Measurements from ENCODE around the gene CHD6. TPM values are rescaled to one million over a fixed set of nuclear protein-coding genes. Genes with fewer than 3 reads are reported as not detected.
A peak's percentile ranks its signal among the peaks of the same experiment; 100 is the strongest.

The CHD6 gene
- total and polyA plus RNA-seq, 2 of the 13 experiments (the other 11 are each of a cell fraction or from before 2014, with no cell fraction given): 14.4 to 52.0 TPM

- TF ChIP-seq SP1 (IDR thresholded peaks at IDR 0.05) (no peak), SP1 (CRISPR knock-in tag; IDR thresholded peaks at IDR 0.05) (no peak; the same call in 1 of the 2 replicates), ZNF772 (CRISPR knock-in tag; IDR thresholded peaks at IDR 0.05) (no peak), PAF1 (CRISPR knock-in tag; IDR thresholded peaks at IDR 0.05) (no peak), CSRNP2 (CRISPR knock-in tag; conservative IDR thresholded peaks at IDR 0.05; ENCODE audit: low read depth) (no peak), RFXAP (CRISPR knock-in tag; IDR thresholded peaks at IDR 0.05; ENCODE audit: borderline replicate concordance) (no peak), ZNF691 (CRISPR knock-in tag; IDR thresholded peaks at IDR 0.05; ENCODE audit: borderline replicate concordance, low read depth) (peak; percentile 82; the same call in 1 of the 2 replicates), NPAS2 (CRISPR knock-in tag; IDR thresholded peaks at IDR 0.05; ENCODE audit: borderline replicate concordance) (no peak), FLYWCH1 (CRISPR knock-in tag; IDR thresholded peaks at IDR 0.05) (no peak), ZNF225 (CRISPR knock-in tag; IDR thresholded peaks at IDR 0.05) (no peak), ZBTB38 (CRISPR knock-in tag; IDR thresholded peaks at IDR 0.05) (peak; percentile 71), ZNF75D (CRISPR knock-in tag; IDR thresholded peaks at IDR 0.05; ENCODE audit: borderline replicate concordance) (no peak), ZSCAN30 (CRISPR knock-in tag; IDR thresholded peaks at IDR 0.05) (no peak), KMT2A (CRISPR knock-in tag; IDR thresholded peaks at IDR 0.05) (peak; percentile 94), CAMTA2 (CRISPR knock-in tag; IDR thresholded peaks at IDR 0.05; ENCODE audit: borderline replicate concordance) (no peak), ZNF790 (CRISPR knock-in tag; IDR thresholded peaks at IDR 0.05; ENCODE audit: borderline replicate concordance) (no peak), ZNF230 (CRISPR knock-in tag; IDR thresholded peaks at IDR 0.05) (no peak), ZNF451 (CRISPR knock-in tag; IDR thresholded peaks at IDR 0.05) (peak; percentile 68; the same call in 1 of the 2 replicates), PHB2 (IDR thresholded peaks at IDR 0.05; ENCODE audit: partially characterized antibody) (no peak), ZNF557 (CRISPR knock-in tag; IDR thresholded peaks at IDR 0.05) (no peak; the same call in 1 of the 2 replicates), RELA (CRISPR knock-in tag; IDR thresholded peaks at IDR 0.05) (no peak), ZNF879 (CRISPR knock-in tag; IDR thresholded peaks at IDR 0.05) (no peak), ZNF850 (CRISPR knock-in tag; conservative IDR thresholded peaks at IDR 0.05) (no peak), ZNF530 (CRISPR knock-in tag; IDR thresholded peaks at IDR 0.05; ENCODE audit: low read depth) (no peak), SNRNP70 (IDR thresholded peaks at IDR 0.05; ENCODE audit: low read depth, low read length) (no peak), TFAP4 (IDR thresholded peaks at IDR 0.05; ENCODE audit: borderline replicate concordance, low read depth) (peak; percentile 51; the same call in 1 of the 2 replicates), E2F1 (CRISPR knock-in tag; IDR thresholded peaks at IDR 0.05) (no peak), NFE2L2 (IDR thresholded peaks at IDR 0.05; ENCODE audit: low read length) (no peak), ZNF570 (CRISPR knock-in tag; IDR thresholded peaks at IDR 0.05; ENCODE audit: borderline replicate concordance) (no peak)
These were observed 79.2 kb downstream of the CHD6 start (continued) for GRCh38 chr20:41538810-41539596.

All from HepG2 (cell line).